Natural killer cell (primary cell): Measurements from ENCODE around the gene LMO4. TPM values are rescaled to one million over a fixed set of nuclear protein-coding genes. Genes with fewer than 3 reads are reported as not detected.

ENCODE experiments used
- ATAC-seq, 3 donors: fragments of 150-1000 bp in 2 of 3; fragments of 200-7000 bp in 1 of 3; cut with Tn5 transposase; 1 replicate in 1 of 3; 2 replicates in 2 of 3; pipeline ENCODE4 v1.10.0; 2021; ENCODE audit warnings: mild to moderate bottlenecking in 2 of 3, moderate library complexity in 2 of 3
- DNase-seq, 2 donors: peaks; one replicate each; pipeline versions ENCODE4 v3.0.0 to v3.0.0-alpha.2; 2013 to 2021; ENCODE audit warnings: mixed read lengths in 1 of 2
- H3K27ac ChIP-seq: one replicate; pipeline ENCODE4 v1.5.1; 2013; ENCODE audit warnings: mild to moderate bottlenecking, low read length
- H3K27me3 ChIP-seq: one replicate; pipeline ENCODE4 v1.6.1; 2013; ENCODE audit warnings: low read length; ENCODE audit not compliant: control insufficient read depth, insufficient read depth
- H3K36me3 ChIP-seq: one replicate; pipeline ENCODE4 v1.6.1; 2013; ENCODE audit warnings: low read length; ENCODE audit not compliant: control insufficient read depth, insufficient read depth
- H3K4me1 ChIP-seq: one replicate; pipeline ENCODE4 v1.6.1; 2013; ENCODE audit warnings: low read length; ENCODE audit not compliant: control insufficient read depth, insufficient read depth
- H3K4me3 ChIP-seq: one replicate; pipeline ENCODE4 v1.5.1; 2013; ENCODE audit warnings: low read length
- H3K9me3 ChIP-seq: one replicate; pipeline ENCODE4 v1.6.1; 2013; ENCODE audit warnings: low read length; ENCODE audit not compliant: control insufficient read depth, insufficient read depth
- H3K27ac Mint-ChIP-seq, 2 donors: one replicate each; pipeline ENCODE4 v1.8.0; 2022; ENCODE audit warnings: mild to moderate bottlenecking in 2 of 2, mixed read lengths in 2 of 2, moderate library complexity in 1 of 2
- H3K27me3 Mint-ChIP-seq, 2 donors: one replicate each; pipeline ENCODE4 v1.8.0; 2022; ENCODE audit warnings: low read depth in 2 of 2, mixed read lengths in 2 of 2
- H3K36me3 Mint-ChIP-seq: one replicate; pipeline ENCODE4 v1.8.0; 2022; ENCODE audit warnings: mixed read lengths
- H3K4me1 Mint-ChIP-seq, 2 donors: one replicate each; pipeline ENCODE4 v1.8.0; 2022; ENCODE audit warnings: mixed read lengths in 2 of 2
- H3K4me3 Mint-ChIP-seq: one replicate; pipeline ENCODE4 v1.8.0; 2022; ENCODE audit warnings: mild to moderate bottlenecking, moderate library complexity, mixed read lengths
- H3K9me3 Mint-ChIP-seq, 2 donors: one replicate each; pipeline ENCODE4 v1.8.0; 2022; ENCODE audit warnings: mixed read lengths in 2 of 2
- WGBS: methylation state at CpG from one replicate; pipeline ENCODE4 v1.1.7; 2013; ENCODE audit warnings: missing lambda C conversion rate; ENCODE audit not compliant: insufficient coverage; 5-methylcytosine and 5-hydroxymethylcytosine counted together
- intact Hi-C: fragments of 100-400 bp; cut with micrococcal nuclease; formaldehyde crosslinking; loops from one replicate; pipeline ENCODE4 v1.14.2; 2022
- total RNA-seq, 4 donors: library from RNA; stranded (reverse); fragments of 120-200 nt in 1 of 4; gene quantifications; one replicate each; pipeline versions ENCODE4 v1.2.3 to v1.2.4, GENCODE V29; 2013 to 2022
- TF ChIP-seq, protein P1 (sequence below): fragments of 200-600 bp; IDR thresholded peaks from one replicate; pipeline ENCODE4 v1.8.0; 2022; ENCODE audit warnings: antibody characterized with exemption

Gene LMO4
- total RNA-seq, 3 donors from 2014 or later (not counting 1 experiment from before 2014, with no cell fraction given) = 38.2 to 50.1 (median 50.0) TPM

GRCh38 chr1:87394982-87395381, 66.3 kb downstream of the LMO4 start:
- no peaks in the 10 kb centered on the region for H3K9me3 Mint-ChIP-seq
- no peak overlapping the region for H3K27ac ChIP-seq
- no peak overlapping the region for H3K4me3 Mint-ChIP-seq
- H3K27me3 Mint-ChIP-seq = no peaks in the 10 kb centered on the region
- H3K27ac Mint-ChIP-seq = no peak overlapping the region
- peaks cover 8% of the 10 kb centered on the region for H3K36me3 Mint-ChIP-seq
- H3K4me1 ChIP-seq = no peaks in the 10 kb centered on the region
- H3K36me3 ChIP-seq = no peaks in the 10 kb centered on the region
- no peak for DNase-seq
- H3K4me3 ChIP-seq = no peak overlapping the region
- WGBS = 94% methylated on average over 2 of the region's 2 CpGs
- no peaks in the 10 kb centered on the region for H3K9me3 ChIP-seq
- intact Hi-C loops = no loop called here
- H3K4me1 Mint-ChIP-seq = peaks cover 4 to 6% of the 10 kb centered on the region in 2 donors
- TF ChIP-seq, protein P1, sequence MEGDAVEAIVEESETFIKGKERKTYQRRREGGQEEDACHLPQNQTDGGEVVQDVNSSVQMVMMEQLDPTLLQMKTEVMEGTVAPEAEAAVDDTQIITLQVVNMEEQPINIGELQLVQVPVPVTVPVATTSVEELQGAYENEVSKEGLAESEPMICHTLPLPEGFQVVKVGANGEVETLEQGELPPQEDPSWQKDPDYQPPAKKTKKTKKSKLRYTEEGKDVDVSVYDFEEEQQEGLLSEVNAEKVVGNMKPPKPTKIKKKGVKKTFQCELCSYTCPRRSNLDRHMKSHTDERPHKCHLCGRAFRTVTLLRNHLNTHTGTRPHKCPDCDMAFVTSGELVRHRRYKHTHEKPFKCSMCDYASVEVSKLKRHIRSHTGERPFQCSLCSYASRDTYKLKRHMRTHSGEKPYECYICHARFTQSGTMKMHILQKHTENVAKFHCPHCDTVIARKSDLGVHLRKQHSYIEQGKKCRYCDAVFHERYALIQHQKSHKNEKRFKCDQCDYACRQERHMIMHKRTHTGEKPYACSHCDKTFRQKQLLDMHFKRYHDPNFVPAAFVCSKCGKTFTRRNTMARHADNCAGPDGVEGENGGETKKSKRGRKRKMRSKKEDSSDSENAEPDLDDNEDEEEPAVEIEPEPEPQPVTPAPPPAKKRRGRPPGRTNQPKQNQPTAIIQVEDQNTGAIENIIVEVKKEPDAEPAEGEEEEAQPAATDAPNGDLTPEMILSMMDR = no peak
- no peaks in the 10 kb centered on the region for H3K27me3 ChIP-seq
- ATAC-seq = no peak
